ENCODE measurements around the gene AQP7. TPM values are rescaled to one million over a fixed set of nuclear protein-coding genes. Genes with fewer than 3 reads are reported as not detected.

Gene AQP7
- polyA plus RNA-seq, 2 donors: 0.54 to 2.6 TPM

DNA sequence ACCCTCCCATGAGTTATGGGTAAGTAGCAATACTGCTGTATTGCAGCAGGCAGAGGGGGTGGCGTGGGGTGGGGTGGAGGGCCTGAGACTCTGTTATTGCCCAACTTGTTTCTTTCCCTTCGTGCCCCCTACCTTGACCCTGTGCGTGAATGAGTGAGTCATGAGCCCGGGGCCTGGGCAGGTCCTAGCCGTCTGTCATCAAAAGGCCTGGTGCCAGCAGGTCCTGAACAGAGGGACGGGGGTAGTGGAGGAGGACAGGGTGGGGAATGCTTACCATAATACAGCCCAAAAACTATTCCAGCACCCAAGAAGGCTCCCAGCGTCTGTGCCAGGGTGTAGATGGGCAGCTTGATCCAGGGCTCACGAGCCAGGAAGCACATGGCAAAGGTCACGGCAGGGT lies 40.7 kb upstream of the AQP7 start:
- WGBS, 2 donors: 60 to 69% methylated on average over 9 of the region's 9 CpGs
- Histone ChIP-seq H3K4me1 (ENCODE audit: control insufficient read depth in 2 of 2, insufficient read depth in 2 of 2, low read length in 1 of 2) (peaks cover 7 to 41% of the 10 kb centered on the region in 2 donors), H3K27ac (ENCODE audit: low read depth in 2 of 2, low read length in 1 of 2) (peak overlapping the region; percentile 90 to 93), H3K9me3 (ENCODE audit: control insufficient read depth in 2 of 2, insufficient read depth in 1 of 2, low read depth in 1 of 2, low read length in 1 of 2) (no peaks in the 10 kb centered on the region), H3K36me3 (ENCODE audit: control insufficient read depth in 2 of 2, insufficient read depth in 2 of 2, low read length in 1 of 2) (peaks cover 8 to 38% of the 10 kb centered on the region in 2 donors), H3K27me3 (ENCODE audit: control insufficient read depth in 1 of 2, insufficient read depth in 2 of 2, low read length in 2 of 2) (no peaks in the 10 kb centered on the region), H3K4me3 (ENCODE audit: low read depth in 1 of 2, low read length in 2 of 2) (peak overlapping the region; percentile 5 to 86)

- 73 to 87% methylated on average over 15 of the region's 15 CpGs for WGBS, 2 donors
- H3K27ac ChIP-seq (ENCODE audit: low read depth in 2 of 2, low read length in 1 of 2): peak overlapping the region; percentile 90 to 93
- H3K4me3 ChIP-seq (ENCODE audit: low read depth in 1 of 2, low read length in 2 of 2): peak overlapping the region in 1 of 2 donors; percentile 26
- peaks cover 8 to 38% of the 10 kb centered on the region in 2 donors for H3K36me3 ChIP-seq (ENCODE audit: control insufficient read depth in 2 of 2, insufficient read depth in 2 of 2, low read length in 1 of 2)
- no peaks in the 10 kb centered on the region for H3K9me3 ChIP-seq (ENCODE audit: control insufficient read depth in 2 of 2, insufficient read depth in 1 of 2, low read depth in 1 of 2, low read length in 1 of 2)
- H3K4me1 ChIP-seq (ENCODE audit: control insufficient read depth in 2 of 2, insufficient read depth in 2 of 2, low read length in 1 of 2): peaks cover 7 to 36% of the 10 kb centered on the region in 2 donors
- H3K27me3 ChIP-seq (ENCODE audit: control insufficient read depth in 1 of 2, insufficient read depth in 2 of 2, low read length in 2 of 2): no peaks in the 10 kb centered on the region
Observed at GRCh38 chr9:33442125-33442524, 39.8 kb upstream of the AQP7 start.

- Histone ChIP-seq H3K4me1 (ENCODE audit: control insufficient read depth in 2 of 2, insufficient read depth in 2 of 2, low read length in 1 of 2) (peaks cover 7 to 44% of the 10 kb centered on the region in 2 donors), H3K4me3 (ENCODE audit: low read depth in 1 of 2, low read length in 2 of 2) (no peak overlapping the region), H3K36me3 (ENCODE audit: control insufficient read depth in 2 of 2, insufficient read depth in 2 of 2, low read length in 1 of 2) (peaks cover 8 to 34% of the 10 kb centered on the region in 2 donors), H3K9me3 (ENCODE audit: control insufficient read depth in 2 of 2, insufficient read depth in 1 of 2, low read depth in 1 of 2, low read length in 1 of 2) (no peaks in the 10 kb centered on the region), H3K27me3 (ENCODE audit: control insufficient read depth in 1 of 2, insufficient read depth in 2 of 2, low read length in 2 of 2) (no peaks in the 10 kb centered on the region), H3K27ac (ENCODE audit: low read depth in 2 of 2, low read length in 1 of 2) (peak overlapping the region; percentile 90 to 96)
- 91 to 94% methylated on average over 1 of the region's 1 CpG for WGBS, 2 donors
Observed at GRCh38 chr9:33440609-33441008, 38.2 kb upstream of the AQP7 start.

DNA sequence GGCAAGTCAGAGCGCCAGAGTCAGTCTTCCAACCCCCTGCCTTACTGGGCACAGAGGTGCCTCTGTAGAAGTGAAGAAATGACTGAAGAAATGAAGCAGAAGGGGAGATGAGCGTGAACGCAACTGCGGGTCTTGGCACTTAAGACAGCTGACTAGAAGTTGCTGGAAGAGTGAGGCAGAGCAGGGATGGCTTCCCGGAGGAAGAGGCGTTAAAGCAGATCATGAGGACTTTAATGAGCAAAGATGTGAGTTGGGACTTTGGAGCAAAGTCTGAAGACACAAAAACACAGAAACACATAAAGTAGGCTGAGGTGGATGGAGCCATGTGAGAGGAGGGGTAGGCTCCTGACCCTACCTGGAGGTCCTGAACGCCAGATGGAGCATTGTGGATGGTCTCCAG lies 37.8 kb upstream of the AQP7 start:
- H3K36me3 ChIP-seq (ENCODE audit: control insufficient read depth in 2 of 2, insufficient read depth in 2 of 2, low read length in 1 of 2): peaks cover 8 to 32% of the 10 kb centered on the region in 2 donors
- no peaks in the 10 kb centered on the region for H3K9me3 ChIP-seq (ENCODE audit: control insufficient read depth in 2 of 2, insufficient read depth in 1 of 2, low read depth in 1 of 2, low read length in 1 of 2)
- WGBS, 2 donors: 75 to 81% methylated on average over 7 of the region's 7 CpGs
- H3K4me3 ChIP-seq (ENCODE audit: low read depth in 1 of 2, low read length in 2 of 2): no peak overlapping the region
- H3K4me1 ChIP-seq (ENCODE audit: control insufficient read depth in 2 of 2, insufficient read depth in 2 of 2, low read length in 1 of 2): peaks cover 7 to 43% of the 10 kb centered on the region in 2 donors
- H3K27me3 ChIP-seq (ENCODE audit: control insufficient read depth in 1 of 2, insufficient read depth in 2 of 2, low read length in 2 of 2): no peaks in the 10 kb centered on the region
- peak overlapping the region; percentile 90 to 96 for H3K27ac ChIP-seq (ENCODE audit: low read depth in 2 of 2, low read length in 1 of 2)

DNA sequence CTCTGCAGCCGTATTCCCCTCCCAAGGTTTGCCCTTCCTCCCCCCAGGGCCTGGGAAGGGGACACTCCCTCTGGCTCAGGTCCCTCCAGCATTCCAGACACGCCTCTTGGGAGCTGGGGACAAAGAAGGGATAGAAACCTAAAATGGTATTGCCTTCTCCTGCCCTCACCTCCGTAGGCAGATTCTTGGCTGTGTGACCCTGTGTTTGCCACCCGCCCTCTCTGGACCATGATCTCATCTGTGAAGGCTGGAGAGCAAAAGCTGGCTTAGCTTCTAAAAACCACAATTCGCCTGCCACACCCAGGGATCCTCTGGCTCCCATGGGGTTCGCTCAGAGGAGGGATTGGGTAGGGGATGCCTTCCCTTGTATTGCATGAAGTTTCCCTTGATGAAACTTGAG lies 37.4 kb upstream of the AQP7 start:
- H3K4me3 ChIP-seq (ENCODE audit: low read depth in 1 of 2, low read length in 2 of 2): no peak overlapping the region
- H3K9me3 ChIP-seq (ENCODE audit: control insufficient read depth in 2 of 2, insufficient read depth in 1 of 2, low read depth in 1 of 2, low read length in 1 of 2): no peaks in the 10 kb centered on the region
- H3K4me1 ChIP-seq (ENCODE audit: control insufficient read depth in 2 of 2, insufficient read depth in 2 of 2, low read length in 1 of 2): peaks cover 7 to 43% of the 10 kb centered on the region in 2 donors
- 35 to 40% methylated on average over 6 of the region's 6 CpGs for WGBS, 2 donors
- H3K27ac ChIP-seq (ENCODE audit: low read depth in 2 of 2, low read length in 1 of 2): peak overlapping the region; percentile 90 to 96
- peaks cover 8 to 30% of the 10 kb centered on the region in 2 donors for H3K36me3 ChIP-seq (ENCODE audit: control insufficient read depth in 2 of 2, insufficient read depth in 2 of 2, low read length in 1 of 2)
- no peaks in the 10 kb centered on the region for H3K27me3 ChIP-seq (ENCODE audit: control insufficient read depth in 1 of 2, insufficient read depth in 2 of 2, low read length in 2 of 2)

DNA sequence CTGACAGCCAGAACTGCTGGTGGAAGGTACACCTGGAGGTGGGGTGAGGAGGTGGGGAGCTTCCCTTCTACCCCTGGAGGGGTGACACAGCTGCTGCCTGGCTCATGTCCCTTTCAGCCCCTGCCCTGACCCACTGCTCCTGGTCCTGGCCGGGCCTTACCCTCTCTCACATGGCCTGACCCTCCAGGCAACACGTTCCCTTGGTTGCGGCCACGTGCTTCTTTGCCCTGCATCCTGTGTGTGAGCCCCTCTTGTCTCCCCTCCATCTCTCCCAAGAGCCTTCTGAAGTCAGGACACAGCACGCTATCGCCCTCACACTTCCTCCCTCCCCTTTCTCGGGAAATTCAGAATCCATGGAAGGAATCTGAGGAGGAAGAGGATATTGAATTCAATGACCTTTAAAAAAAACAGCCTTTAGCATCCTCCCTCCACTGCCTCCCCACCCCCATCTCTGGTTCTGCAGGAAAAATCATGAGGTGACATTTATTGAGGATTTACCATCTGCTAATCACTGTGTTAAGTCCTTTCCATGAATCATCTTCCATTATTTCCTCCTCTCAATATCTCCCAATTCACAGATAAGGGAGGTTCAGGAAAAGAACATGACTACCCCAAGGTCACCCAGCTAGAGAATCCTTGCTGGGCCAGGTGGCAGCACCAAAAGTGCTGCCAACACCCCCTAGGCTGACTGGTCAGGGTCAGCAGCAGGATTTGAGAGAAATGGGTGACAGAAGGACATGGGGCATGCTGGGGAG lies 36.7 kb upstream of the AQP7 start:
- no peak overlapping the region for H3K4me3 ChIP-seq (ENCODE audit: low read depth in 1 of 2, low read length in 2 of 2)
- 64 to 68% methylated on average over 7 of the region's 7 CpGs for WGBS, 2 donors
- peaks cover 7 to 49% of the 10 kb centered on the region in 2 donors for H3K4me1 ChIP-seq (ENCODE audit: control insufficient read depth in 2 of 2, insufficient read depth in 2 of 2, low read length in 1 of 2)
- H3K36me3 ChIP-seq (ENCODE audit: control insufficient read depth in 2 of 2, insufficient read depth in 2 of 2, low read length in 1 of 2): peaks cover 8 to 30% of the 10 kb centered on the region in 2 donors
- no peaks in the 10 kb centered on the region for H3K9me3 ChIP-seq (ENCODE audit: control insufficient read depth in 2 of 2, insufficient read depth in 1 of 2, low read depth in 1 of 2, low read length in 1 of 2)
- no peaks in the 10 kb centered on the region for H3K27me3 ChIP-seq (ENCODE audit: control insufficient read depth in 1 of 2, insufficient read depth in 2 of 2, low read length in 2 of 2)
- H3K27ac ChIP-seq (ENCODE audit: low read depth in 2 of 2, low read length in 1 of 2): peak overlapping the region; percentile 90 to 96

DNA sequence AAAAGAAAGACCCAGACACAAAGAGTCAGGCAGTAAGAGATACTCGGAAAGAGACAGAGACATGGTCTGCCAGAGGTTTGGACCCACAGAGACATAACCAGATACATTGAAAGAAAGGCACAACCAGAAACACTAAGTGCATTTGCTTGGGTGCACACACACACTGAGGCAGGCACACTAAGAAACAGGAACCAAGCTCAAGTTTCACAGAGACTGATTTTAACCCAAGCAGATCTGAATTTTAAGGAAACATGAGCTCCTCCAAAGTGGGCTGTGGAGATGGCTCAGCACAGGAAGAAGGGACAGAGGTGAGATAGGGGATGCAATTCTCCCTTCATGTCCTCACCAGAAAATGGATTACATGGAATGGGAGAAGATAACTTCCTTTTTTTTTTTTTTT lies 35.5 kb upstream of the AQP7 start:
- Histone ChIP-seq H3K36me3 (ENCODE audit: control insufficient read depth in 2 of 2, insufficient read depth in 2 of 2, low read length in 1 of 2) (peaks cover 3 to 19% of the 10 kb centered on the region in 2 donors), H3K27ac (ENCODE audit: low read depth in 2 of 2, low read length in 1 of 2) (peak overlapping the region; percentile 64 to 78), H3K4me1 (ENCODE audit: control insufficient read depth in 2 of 2, insufficient read depth in 2 of 2, low read length in 1 of 2) (peaks cover 4 to 46% of the 10 kb centered on the region in 2 donors), H3K27me3 (ENCODE audit: control insufficient read depth in 1 of 2, insufficient read depth in 2 of 2, low read length in 2 of 2) (no peaks in the 10 kb centered on the region), H3K9me3 (ENCODE audit: control insufficient read depth in 2 of 2, insufficient read depth in 1 of 2, low read depth in 1 of 2, low read length in 1 of 2) (no peaks in the 10 kb centered on the region), H3K4me3 (ENCODE audit: low read depth in 1 of 2, low read length in 2 of 2) (no peak overlapping the region)
- 73 to 79% methylated on average over 1 of the region's 1 CpG for whole genome bisulfite sequencing, 2 donors

GRCh38 chr9:33437205-33437604 lies 34.8 kb upstream of the AQP7 start:
- Histone ChIP-seq H3K9me3 (ENCODE audit: control insufficient read depth in 2 of 2, insufficient read depth in 1 of 2, low read depth in 1 of 2, low read length in 1 of 2) (no peaks in the 10 kb centered on the region), H3K4me1 (ENCODE audit: control insufficient read depth in 2 of 2, insufficient read depth in 2 of 2, low read length in 1 of 2) (peaks cover 4 to 40% of the 10 kb centered on the region in 2 donors), H3K27me3 (ENCODE audit: control insufficient read depth in 1 of 2, insufficient read depth in 2 of 2, low read length in 2 of 2) (no peaks in the 10 kb centered on the region), H3K27ac (ENCODE audit: low read depth in 2 of 2, low read length in 1 of 2) (peak overlapping the region; percentile 83 to 89), H3K4me3 (ENCODE audit: low read depth in 1 of 2, low read length in 2 of 2) (no peak overlapping the region), H3K36me3 (ENCODE audit: control insufficient read depth in 2 of 2, insufficient read depth in 2 of 2, low read length in 1 of 2) (peaks cover 0 to 12% of the 10 kb centered on the region in 2 donors)
- WGBS, 2 donors: 17 to 37% methylated on average over 2 of the region's 2 CpGs

DNA sequence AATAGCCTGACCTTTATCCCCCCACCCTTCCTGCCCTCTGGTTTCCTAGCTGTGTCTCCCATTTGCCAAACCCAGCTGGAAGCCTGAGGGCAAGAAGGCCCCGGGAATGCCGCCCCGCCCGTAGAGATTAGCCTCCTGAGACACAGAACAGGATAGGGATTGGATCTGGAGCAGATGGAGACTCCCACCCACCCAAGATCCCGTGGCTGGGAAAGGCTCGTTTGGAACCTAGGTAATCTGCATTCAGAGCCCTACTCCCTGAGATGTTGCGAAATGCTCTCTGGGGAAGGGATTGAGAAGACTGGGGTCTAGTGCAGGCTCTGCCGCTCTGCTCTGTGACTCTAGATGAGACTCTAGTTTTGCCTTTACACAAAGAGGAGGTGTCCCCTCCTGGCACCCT lies 34.1 kb upstream of the AQP7 start:
- H3K4me1 ChIP-seq (ENCODE audit: control insufficient read depth in 2 of 2, insufficient read depth in 2 of 2, low read length in 1 of 2): peaks cover 4 to 32% of the 10 kb centered on the region in 2 donors
- H3K27me3 ChIP-seq (ENCODE audit: control insufficient read depth in 1 of 2, insufficient read depth in 2 of 2, low read length in 2 of 2): no peaks in the 10 kb centered on the region
- WGBS, 2 donors: 45 to 53% methylated on average over 7 to 8 of the region's 8 CpGs
- H3K36me3 ChIP-seq (ENCODE audit: control insufficient read depth in 2 of 2, insufficient read depth in 2 of 2, low read length in 1 of 2): peaks cover 0 to 6% of the 10 kb centered on the region in 2 donors
- no peaks in the 10 kb centered on the region for H3K9me3 ChIP-seq (ENCODE audit: control insufficient read depth in 2 of 2, insufficient read depth in 1 of 2, low read depth in 1 of 2, low read length in 1 of 2)
- H3K27ac ChIP-seq (ENCODE audit: low read depth in 2 of 2, low read length in 1 of 2): peak overlapping the region; percentile 83 to 89
- no peak overlapping the region for H3K4me3 ChIP-seq (ENCODE audit: low read depth in 1 of 2, low read length in 2 of 2)

DNA sequence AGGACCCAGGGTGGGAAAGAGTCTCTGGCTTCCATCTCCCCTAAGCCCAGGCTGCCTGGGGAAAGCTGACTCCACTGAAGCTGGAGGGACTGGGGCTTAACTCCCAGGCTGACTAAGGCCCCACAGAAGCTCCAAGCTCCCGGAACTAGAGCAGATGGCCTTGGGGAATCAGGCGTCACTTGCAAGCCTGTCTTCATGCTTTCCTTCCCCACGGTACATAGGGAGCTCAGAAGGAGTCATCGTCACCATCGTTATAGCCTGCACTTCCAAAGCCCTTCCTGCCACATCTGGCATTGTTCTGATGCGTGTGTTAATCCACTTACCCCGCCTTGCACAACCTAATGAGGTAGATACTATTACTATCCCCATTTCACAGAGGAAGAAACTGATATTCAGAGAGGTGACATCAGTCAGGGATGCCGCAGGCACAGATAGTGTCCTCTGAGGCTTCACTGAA lies 33.5 kb upstream of the AQP7 start:
- Histone ChIP-seq H3K36me3 (ENCODE audit: control insufficient read depth in 2 of 2, insufficient read depth in 2 of 2, low read length in 1 of 2) (peaks cover 0 to 6% of the 10 kb centered on the region in 2 donors), H3K27me3 (ENCODE audit: control insufficient read depth in 1 of 2, insufficient read depth in 2 of 2, low read length in 2 of 2) (no peaks in the 10 kb centered on the region), H3K4me1 (ENCODE audit: control insufficient read depth in 2 of 2, insufficient read depth in 2 of 2, low read length in 1 of 2) (peaks cover 4 to 31% of the 10 kb centered on the region in 2 donors), H3K4me3 (ENCODE audit: low read depth in 1 of 2, low read length in 2 of 2) (no peak overlapping the region), H3K9me3 (ENCODE audit: control insufficient read depth in 2 of 2, insufficient read depth in 1 of 2, low read depth in 1 of 2, low read length in 1 of 2) (no peaks in the 10 kb centered on the region), H3K27ac (ENCODE audit: low read depth in 2 of 2, low read length in 1 of 2) (peak overlapping the region; percentile 83 to 89)
- WGBS, 2 donors: 61 to 64% methylated on average over 8 of the region's 8 CpGs
